Choroid plexus epithelial cell (primary cell): ENCODE results near the gene TTC7B.

ENCODE experiments used
- DNase-seq: peaks from one replicate; pipeline ENCODE4 v3.0.0-alpha.2; 2010; ENCODE audit warnings: low read depth
- H3K4me3 ChIP-seq: 2 replicates; pipeline ENCODE4 v1.5.1; 2011; ENCODE audit warnings: low read depth, mild to moderate bottlenecking, control low read depth, low read length, moderate library complexity
- TF ChIP-seq, protein P1 (sequence below): conservative IDR thresholded peaks from 2 replicates; pipeline ENCODE4 v1.5.1; 2011; ENCODE audit warnings: low read depth, mild to moderate bottlenecking, control low read depth, inconsistent platforms, low read length, moderate library complexity

Gene TTC7B

DNA sequence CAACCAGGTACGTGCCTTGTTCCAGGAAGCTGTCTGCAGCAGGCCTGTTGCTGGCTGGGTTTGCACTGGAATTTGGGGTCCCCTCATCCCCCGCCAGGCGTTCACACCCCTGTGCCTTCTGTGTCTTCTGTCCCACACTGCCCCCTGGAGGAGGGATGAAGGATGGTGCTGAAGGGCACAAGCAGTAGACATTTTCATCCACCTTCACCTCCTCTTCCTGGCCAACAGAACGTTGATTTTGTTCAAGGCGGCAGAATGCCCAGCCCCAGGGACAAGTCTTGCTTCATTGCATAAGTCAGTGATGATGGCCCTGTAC is 297.3 kb downstream of the TTC7B start:
- TF ChIP-seq, protein P1, sequence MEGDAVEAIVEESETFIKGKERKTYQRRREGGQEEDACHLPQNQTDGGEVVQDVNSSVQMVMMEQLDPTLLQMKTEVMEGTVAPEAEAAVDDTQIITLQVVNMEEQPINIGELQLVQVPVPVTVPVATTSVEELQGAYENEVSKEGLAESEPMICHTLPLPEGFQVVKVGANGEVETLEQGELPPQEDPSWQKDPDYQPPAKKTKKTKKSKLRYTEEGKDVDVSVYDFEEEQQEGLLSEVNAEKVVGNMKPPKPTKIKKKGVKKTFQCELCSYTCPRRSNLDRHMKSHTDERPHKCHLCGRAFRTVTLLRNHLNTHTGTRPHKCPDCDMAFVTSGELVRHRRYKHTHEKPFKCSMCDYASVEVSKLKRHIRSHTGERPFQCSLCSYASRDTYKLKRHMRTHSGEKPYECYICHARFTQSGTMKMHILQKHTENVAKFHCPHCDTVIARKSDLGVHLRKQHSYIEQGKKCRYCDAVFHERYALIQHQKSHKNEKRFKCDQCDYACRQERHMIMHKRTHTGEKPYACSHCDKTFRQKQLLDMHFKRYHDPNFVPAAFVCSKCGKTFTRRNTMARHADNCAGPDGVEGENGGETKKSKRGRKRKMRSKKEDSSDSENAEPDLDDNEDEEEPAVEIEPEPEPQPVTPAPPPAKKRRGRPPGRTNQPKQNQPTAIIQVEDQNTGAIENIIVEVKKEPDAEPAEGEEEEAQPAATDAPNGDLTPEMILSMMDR = peak; percentile 66
- DNase-seq = peak; percentile 37
- no peak overlapping the region for H3K4me3 ChIP-seq

DNA sequence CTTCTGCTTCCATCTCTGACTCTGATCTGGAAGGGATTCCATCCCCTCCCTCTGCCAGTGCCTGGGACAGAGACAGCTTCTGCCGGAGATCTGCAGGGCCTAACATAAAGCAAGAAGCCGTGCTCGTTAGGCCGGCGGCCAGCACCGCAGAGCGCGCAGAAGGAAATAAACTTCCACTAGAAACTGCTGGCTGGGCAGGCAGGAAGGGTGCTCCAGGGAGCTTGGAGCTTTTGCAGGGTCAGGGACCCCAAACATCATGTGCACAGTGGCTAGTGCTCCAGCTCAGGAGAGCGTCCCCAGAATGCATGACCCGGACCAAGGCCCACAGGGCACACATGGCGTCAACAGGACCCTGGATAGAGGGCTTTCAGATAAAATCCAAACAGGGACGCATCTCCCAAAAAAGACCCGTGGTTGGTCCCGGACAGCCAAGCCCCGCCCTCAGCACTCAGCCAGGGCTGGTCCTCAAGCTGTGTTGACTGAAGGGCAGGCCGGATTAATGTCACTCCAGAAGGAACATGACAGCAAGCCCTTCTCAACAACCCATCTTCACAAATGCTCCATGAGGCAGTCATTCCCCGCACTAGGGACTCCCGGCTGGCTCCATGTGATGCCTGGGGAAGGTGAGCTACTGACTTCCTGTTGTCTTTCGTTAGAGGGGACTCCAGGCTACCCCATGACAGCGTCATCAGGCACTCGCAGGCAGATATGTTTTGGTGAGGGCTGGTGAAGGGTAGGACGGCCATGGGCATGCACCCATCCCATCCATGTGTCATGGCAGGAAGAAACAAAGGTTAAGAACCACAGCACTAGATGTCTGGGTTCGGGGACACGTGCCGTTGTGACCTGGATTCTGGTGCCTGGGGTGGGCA is 297.9 kb downstream of the TTC7B start:
- peak; percentile 10 for DNase-seq
- TF ChIP-seq, protein P1 = no peak
- no peak overlapping the region for H3K4me3 ChIP-seq

- no peak overlapping the region for H3K4me3 ChIP-seq
- no peak for DNase-seq
- TF ChIP-seq, protein P1 = no peak
Observed at GRCh38 chr14:90517076-90517841, 299.0 kb downstream of the TTC7B start.

DNA sequence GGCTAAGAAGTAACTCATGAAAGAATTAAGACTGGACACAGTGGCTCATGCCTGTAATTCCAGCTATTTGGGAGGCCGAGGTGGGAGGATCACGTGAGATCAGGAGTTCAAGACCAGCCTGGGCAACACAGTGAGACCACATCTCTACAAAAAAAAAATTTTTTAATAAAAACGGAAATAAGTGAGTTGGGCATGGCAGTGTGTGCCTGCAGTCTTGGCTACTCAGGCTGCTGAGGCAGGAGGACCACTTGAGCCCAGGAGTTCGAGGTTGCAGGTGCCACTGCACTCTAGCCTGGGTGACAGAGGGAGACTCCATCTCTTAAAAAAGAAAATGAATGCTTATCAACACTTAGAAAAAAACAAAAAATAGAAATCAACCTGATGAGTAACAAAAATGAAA is 301.7 kb downstream of the TTC7B start:
- no peak for DNase-seq
- H3K4me3 ChIP-seq = no peak overlapping the region
- TF ChIP-seq, protein P1 = no peak

DNA sequence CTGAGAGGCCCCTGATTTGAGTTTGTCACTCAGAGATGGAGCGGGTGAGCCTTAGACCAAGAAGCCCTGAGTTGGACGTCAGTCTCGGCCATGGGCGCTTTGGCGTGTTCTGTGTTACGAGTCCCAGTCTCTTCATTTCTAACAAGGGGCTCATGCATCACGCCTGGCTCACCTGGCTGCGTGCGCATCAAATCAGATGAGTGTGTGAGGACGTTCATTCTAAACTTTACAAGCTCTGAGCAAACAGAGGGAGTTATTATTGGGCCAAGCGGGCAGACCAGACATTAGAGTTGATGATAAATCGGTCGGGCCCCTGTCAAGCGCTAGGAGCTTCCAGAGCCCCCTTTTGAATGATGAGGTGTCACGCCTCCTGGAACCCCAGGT is 302.2 kb downstream of the TTC7B start:
- no peak for DNase-seq
- TF ChIP-seq, protein P1 = no peak
- no peak overlapping the region for H3K4me3 ChIP-seq

GRCh38 chr14:90513161-90514014 is 302.8 kb downstream of the TTC7B start:
- DNase-seq = peak; percentile 10
- H3K4me3 ChIP-seq = no peak overlapping the region
- TF ChIP-seq, protein P1 = no peak
